RWPE2 (cell line): ENCODE results near the gene GM2A.
A peak's percentile ranks its signal among the peaks of the same experiment; 100 is the strongest.

Experiments
- ATAC-seq: fragments of 200-7000 bp; cut with Tn5 transposase; 3 replicates; pipeline ENCODE4 v1.9.1; 2021; ENCODE audit warnings: low read depth
- DNase-seq: peaks from one replicate; pipeline ENCODE4 v3.0.0-alpha.2; 2020; ENCODE audit warnings: low spot score
- H3K27ac ChIP-seq: fragments of 450-650 bp; 2 replicates; pipeline ENCODE4 v1.5.1; 2017; ENCODE audit warnings: mild to moderate bottlenecking; ENCODE audit not compliant: poor library complexity, severe bottlenecking
- H3K27me3 ChIP-seq: fragments of 250-450 bp; sonication (Bioruptor Pico); 2 replicates; pipeline ENCODE4 v1.5.1; 2021; ENCODE audit warnings: mild to moderate bottlenecking, moderate library complexity; ENCODE audit not compliant: insufficient read depth, poor library complexity, severe bottlenecking
- H3K36me3 ChIP-seq: fragments of 250-450 bp; sonication (Bioruptor Pico); 2 replicates; pipeline ENCODE4 v1.5.1; 2020; ENCODE audit warnings: low read depth, mild to moderate bottlenecking, moderate library complexity
- H3K4me1 ChIP-seq: fragments of 250-450 bp; sonication (Bioruptor Pico); 2 replicates; pipeline ENCODE4 v1.5.1; 2021; ENCODE audit warnings: mild to moderate bottlenecking, moderate library complexity; ENCODE audit not compliant: insufficient read depth, poor library complexity, severe bottlenecking
- H3K4me3 ChIP-seq: fragments of 250-450 bp; sonication (Bioruptor Pico); 2 replicates; pipeline ENCODE4 v1.5.1; 2021; ENCODE audit warnings: mild to moderate bottlenecking, moderate library complexity; ENCODE audit not compliant: severe bottlenecking
- H3K9me3 ChIP-seq: fragments of 250-450 bp; sonication (Bioruptor Pico); 2 replicates; pipeline ENCODE4 v1.5.1; 2021; ENCODE audit warnings: mild to moderate bottlenecking, moderate library complexity; ENCODE audit not compliant: severe bottlenecking
- TF ChIP-seq, protein P1 (sequence below): fragments of 450-650 bp; IDR thresholded peaks from one replicate; pipeline ENCODE4 v1.5.1; 2017; ENCODE audit warnings: mild to moderate bottlenecking, moderate library complexity; ENCODE audit not compliant: poor library complexity, severe bottlenecking

The GM2A gene

GRCh38 chr5:151255621-151256286, 2.8 kb downstream of the GM2A start:
- DNase-seq (no peak), ATAC-seq (no peak)
- Histone ChIP-seq H3K27me3 (no peaks in the 10 kb centered on the region), H3K36me3 (peaks cover 13% of the 10 kb centered on the region), H3K27ac (peak overlapping the region; percentile 95), H3K4me1 (peaks cover 38% of the 10 kb centered on the region), H3K9me3 (no peaks in the 10 kb centered on the region), H3K4me3 (no peak overlapping the region)
- TF ChIP-seq, protein P1, sequence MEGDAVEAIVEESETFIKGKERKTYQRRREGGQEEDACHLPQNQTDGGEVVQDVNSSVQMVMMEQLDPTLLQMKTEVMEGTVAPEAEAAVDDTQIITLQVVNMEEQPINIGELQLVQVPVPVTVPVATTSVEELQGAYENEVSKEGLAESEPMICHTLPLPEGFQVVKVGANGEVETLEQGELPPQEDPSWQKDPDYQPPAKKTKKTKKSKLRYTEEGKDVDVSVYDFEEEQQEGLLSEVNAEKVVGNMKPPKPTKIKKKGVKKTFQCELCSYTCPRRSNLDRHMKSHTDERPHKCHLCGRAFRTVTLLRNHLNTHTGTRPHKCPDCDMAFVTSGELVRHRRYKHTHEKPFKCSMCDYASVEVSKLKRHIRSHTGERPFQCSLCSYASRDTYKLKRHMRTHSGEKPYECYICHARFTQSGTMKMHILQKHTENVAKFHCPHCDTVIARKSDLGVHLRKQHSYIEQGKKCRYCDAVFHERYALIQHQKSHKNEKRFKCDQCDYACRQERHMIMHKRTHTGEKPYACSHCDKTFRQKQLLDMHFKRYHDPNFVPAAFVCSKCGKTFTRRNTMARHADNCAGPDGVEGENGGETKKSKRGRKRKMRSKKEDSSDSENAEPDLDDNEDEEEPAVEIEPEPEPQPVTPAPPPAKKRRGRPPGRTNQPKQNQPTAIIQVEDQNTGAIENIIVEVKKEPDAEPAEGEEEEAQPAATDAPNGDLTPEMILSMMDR = no peak

DNA sequence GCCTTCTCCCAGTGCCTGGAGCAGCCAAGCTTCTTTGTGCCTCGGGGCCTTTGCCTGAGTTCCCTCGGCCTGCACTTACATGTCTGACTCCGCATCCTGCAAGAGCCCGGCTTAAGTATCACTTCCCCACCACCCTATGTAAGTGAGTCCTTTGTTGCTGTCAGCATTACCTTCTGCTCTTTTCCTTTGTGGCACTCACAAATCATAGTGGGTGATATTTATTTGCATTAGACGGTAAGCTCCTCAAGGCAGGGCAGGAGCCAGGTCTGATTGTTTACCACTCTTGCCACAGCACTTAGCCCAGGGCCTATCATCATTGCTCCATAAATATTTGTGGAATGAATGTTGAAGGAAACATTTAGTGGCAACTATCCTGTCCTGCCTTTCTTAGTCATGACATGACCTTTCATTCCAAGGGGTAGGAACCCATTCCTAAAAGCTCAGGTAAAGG, 4.8 kb downstream of the GM2A start:
- H3K9me3 ChIP-seq = no peaks in the 10 kb centered on the region
- TF ChIP-seq, protein P1 = no peak
- DNase-seq = peak; percentile 86
- no peaks in the 10 kb centered on the region for H3K27me3 ChIP-seq
- H3K4me3 ChIP-seq = no peak overlapping the region
- H3K4me1 ChIP-seq = peaks cover 38% of the 10 kb centered on the region
- H3K27ac ChIP-seq = peak overlapping the region; percentile 95
- peak; percentile 78 for ATAC-seq
- H3K36me3 ChIP-seq = peaks cover 33% of the 10 kb centered on the region

DNA sequence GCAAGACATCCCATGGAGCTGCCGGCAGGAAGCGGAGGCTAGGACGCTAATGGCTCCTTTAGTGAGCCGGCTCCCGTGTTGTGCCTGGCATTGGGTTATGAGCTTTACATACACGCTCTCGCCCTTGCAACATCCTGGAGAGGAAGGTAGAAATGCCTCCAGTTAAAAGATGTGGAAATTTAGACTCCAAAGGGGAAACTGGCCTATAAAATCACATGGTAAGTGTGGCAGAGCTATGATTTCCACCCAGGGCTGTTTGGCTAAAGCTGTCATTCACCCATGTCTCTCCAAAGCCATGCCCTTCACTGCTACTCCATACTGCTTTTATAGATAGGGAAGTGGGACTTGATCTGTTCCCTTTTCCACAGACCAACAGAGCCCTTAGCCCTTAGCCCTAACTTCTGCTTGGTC, 5.2 kb downstream of the GM2A start:
- no peak overlapping the region for H3K4me3 ChIP-seq
- peaks cover 41% of the 10 kb centered on the region for H3K4me1 ChIP-seq
- H3K27ac ChIP-seq = peak overlapping the region; percentile 95
- H3K36me3 ChIP-seq = peaks cover 35% of the 10 kb centered on the region
- no peaks in the 10 kb centered on the region for H3K9me3 ChIP-seq
- ATAC-seq = no peak
- no peaks in the 10 kb centered on the region for H3K27me3 ChIP-seq
- TF ChIP-seq, protein P1 = no peak
- DNase-seq = no peak

DNA sequence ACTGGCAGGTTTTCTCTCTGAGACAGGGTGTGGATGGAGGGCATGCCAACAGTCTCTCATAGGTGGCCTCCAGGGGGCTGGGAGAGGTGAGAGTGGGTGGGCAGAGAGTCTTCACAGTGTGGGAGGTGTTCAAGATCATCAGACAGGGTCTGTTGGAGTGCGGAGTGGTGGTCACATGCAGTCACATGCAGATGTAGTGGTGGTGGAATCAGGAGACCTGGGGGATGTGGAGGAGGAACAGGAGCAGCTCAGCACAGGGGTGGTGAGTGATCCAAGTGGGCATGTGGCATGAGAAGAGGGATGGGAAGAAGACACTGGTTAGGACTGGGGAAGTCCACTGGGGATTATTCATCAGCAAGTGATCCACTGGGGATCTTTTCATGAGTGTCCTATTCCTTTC, 5.8 kb downstream of the GM2A start:
- DNase-seq (no peak), ATAC-seq (no peak)
- Histone ChIP-seq H3K36me3 (peaks cover 39% of the 10 kb centered on the region), H3K27me3 (no peaks in the 10 kb centered on the region), H3K4me1 (peaks cover 47% of the 10 kb centered on the region), H3K27ac (peak overlapping the region; percentile 95), H3K4me3 (no peak overlapping the region), H3K9me3 (no peaks in the 10 kb centered on the region)
- TF ChIP-seq, protein P1 = no peak

DNA sequence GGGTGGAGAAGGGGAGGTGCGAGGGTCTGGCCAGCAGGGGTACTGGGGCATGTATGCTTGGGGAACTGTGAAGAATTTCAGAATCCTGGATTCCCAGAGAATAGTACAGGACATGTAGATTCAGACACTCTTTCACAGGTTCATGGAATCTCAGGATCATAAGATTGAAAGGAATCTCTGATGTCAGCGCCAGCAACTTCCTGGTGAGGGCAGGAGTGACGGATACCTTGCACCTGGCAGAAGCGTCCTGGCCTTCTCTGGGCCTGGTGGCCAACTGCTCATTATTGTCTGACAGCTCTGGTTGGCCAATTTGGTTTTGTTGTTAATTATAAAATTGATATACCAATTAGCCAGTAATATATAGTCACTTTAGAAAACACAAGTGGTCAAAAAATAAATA, 6.9 kb downstream of the GM2A start:
- H3K9me3 ChIP-seq = no peaks in the 10 kb centered on the region
- no peaks in the 10 kb centered on the region for H3K27me3 ChIP-seq
- ATAC-seq = no peak
- peaks cover 45% of the 10 kb centered on the region for H3K36me3 ChIP-seq
- H3K27ac ChIP-seq = peak overlapping the region; percentile 95
- TF ChIP-seq, protein P1 = no peak
- peaks cover 50% of the 10 kb centered on the region for H3K4me1 ChIP-seq
- no peak for DNase-seq
- H3K4me3 ChIP-seq = no peak overlapping the region
